OCI-LY7 (cell line): ENCODE results near the gene LSMEM2. TPM values are rescaled to one million over a fixed set of nuclear protein-coding genes. Genes with fewer than 3 reads are reported as not detected.
A peak's percentile ranks its signal among the peaks of the same experiment; 100 is the strongest.

ENCODE experiments used
- BruUV-seq: library from RNA; stranded (reverse); fragments of 400-500 nt; replicated peaks from 2 replicates; lab custom pipeline; 2021; lab: Mats Ljungman, UMichigan
- CTCF ChIA-PET: fragments of 300-600 bp; sonication (Branson Sonifier 250); formaldehyde crosslinking; loops from one replicate; lab custom pipeline; 2022; ENCODE audit warnings: antibody characterized with exemption; ENCODE audit not compliant: unreplicated experiment; lab: Charles Lee
- POLR2A ChIA-PET: fragments of 300-600 bp; sonication (Branson Sonifier 250); formaldehyde crosslinking; loops from one replicate; lab custom pipeline; 2022; ENCODE audit warnings: antibody characterized with exemption; lab: Charles Lee
- DNase-seq: peaks from one replicate; pipeline ENCODE4 v3.0.0-alpha.2; 2015; ENCODE audit warnings: low spot score
- H2AFZ ChIP-seq: fragments of 200-600 bp; sonication (generic), shearing (Covaris generic); 2 replicates; pipeline ENCODE4 v1.6.1; 2014; ENCODE audit warnings: mild to moderate bottlenecking, antibody characterized with exemption, low read length, moderate library complexity
- H3K27ac ChIP-seq: fragments of 200-600 bp; sonication (generic); 2 replicates; pipeline ENCODE4 v1.5.1; 2014; ENCODE audit warnings: mixed run types, low read depth, mild to moderate bottlenecking, moderate library complexity, low read length, inconsistent platforms; ENCODE audit not compliant: poor library complexity, severe bottlenecking
- H3K36me3 ChIP-seq: fragments of 200-600 bp; sonication (generic); 2 replicates; pipeline ENCODE4 v1.6.1; 2014; ENCODE audit warnings: mild to moderate bottlenecking, antibody characterized with exemption, low read length, moderate library complexity, mixed read lengths; ENCODE audit not compliant: insufficient read depth
- H3K4me1 ChIP-seq: fragments of 200-600 bp; sonication (generic); 2 replicates; pipeline ENCODE4 v1.5.1; 2014; ENCODE audit warnings: mild to moderate bottlenecking, low read length; ENCODE audit not compliant: insufficient read depth, poor library complexity, severe bottlenecking
- H3K4me2 ChIP-seq: fragments of 200-600 bp; sonication (generic); 2 replicates; pipeline ENCODE4 v1.6.1; 2014; ENCODE audit warnings: mild to moderate bottlenecking, low read length
- H3K4me3 ChIP-seq: fragments of 200-600 bp; sonication (generic); 2 replicates; pipeline ENCODE4 v1.5.1; 2014; ENCODE audit warnings: mild to moderate bottlenecking, low read depth, low read length; ENCODE audit not compliant: poor library complexity, severe bottlenecking
- H3K79me2 ChIP-seq: fragments of 200-600 bp; sonication (generic); 2 replicates; pipeline ENCODE4 v1.6.1; 2016; ENCODE audit warnings: low read depth, mild to moderate bottlenecking, low read length, moderate library complexity, mixed read lengths; ENCODE audit not compliant: insufficient read depth
- H3K9me2 ChIP-seq: fragments of 200-600 bp; sonication (generic); 2 replicates; pipeline ENCODE4 v1.6.1; 2016; ENCODE audit warnings: mild to moderate bottlenecking, low read length, mixed read lengths; ENCODE audit not compliant: insufficient read depth
- H3K9me3 ChIP-seq: fragments of 200-600 bp; sonication (generic); 2 replicates; pipeline ENCODE4 v1.6.1; 2014; ENCODE audit warnings: mild to moderate bottlenecking, mixed run types, low read length, mixed read lengths
- H4K20me1 ChIP-seq: fragments of 200-600 bp; sonication (generic); 2 replicates; pipeline ENCODE4 v1.6.1; 2014; ENCODE audit warnings: mild to moderate bottlenecking, antibody characterized with exemption, low read length, moderate library complexity, mixed read lengths; ENCODE audit not compliant: insufficient read depth
- CTCF ChIP-seq: fragments of 200-600 bp; sonication (generic); conservative IDR thresholded peaks from 2 replicates; pipeline ENCODE4 v1.5.1; 2014; ENCODE audit warnings: mild to moderate bottlenecking, antibody characterized with exemption, low read length, moderate library complexity, mixed read lengths
- EZH2phosphoT487 ChIP-seq: fragments of 200-600 bp; sonication (generic); IDR thresholded peaks from 2 replicates; pipeline ENCODE4 v1.6.1; 2018; ENCODE audit warnings: low read depth, borderline replicate concordance, mild to moderate bottlenecking, mixed run types, antibody characterized with exemption, low read length, moderate library complexity, mixed read lengths
- intact Hi-C: fragments of 100-400 bp; cut with micrococcal nuclease; formaldehyde crosslinking; loops from one replicate; pipeline ENCODE4 v1.10.0; 2022; ENCODE audit not compliant: unreplicated experiment
- total RNA-seq, 2 experiments: library from RNA; depleted of rRNA in 1 of 2; stranded (reverse); fragments of >200 nt in 1 of 2; shearing (Covaris generic) in 1 of 2; gene quantifications; 2 replicates each; pipeline ENCODE4 v1.2.3, GENCODE V29; 2014 to 2022

Gene LSMEM2
- total RNA-seq, 2 experiments from 2014 or later = not detected

- Histone ChIP-seq H3K27ac (no peak overlapping the region), H3K36me3 (peaks cover 39% of the 10 kb centered on the region; the same call in 1 of the 2 replicates), H3K4me1 (peaks cover 66% of the 10 kb centered on the region), H3K4me3 (no peak overlapping the region), H3K4me2 (peak overlapping the region; percentile 87; the same call in 1 of the 2 replicates), H3K79me2 (peaks cover 71% of the 10 kb centered on the region), H2AFZ (no peak overlapping the region), H3K9me3 (no peaks in the 10 kb centered on the region), H4K20me1 (peaks cover 10% of the 10 kb centered on the region; the same call in 1 of the 2 replicates), H3K9me2 (no peaks in the 10 kb centered on the region)
- BruUV-seq = no TSS peak
- CTCF ChIA-PET = no interaction called here
- POLR2A ChIA-PET = interaction anchor here (1.1 kb wide), 1 partner anchor 152 kb away, joined by 4 read pairs; no protein-coding TSS in a partner anchor
- TF ChIP-seq EZH2phosphoT487 = no peak
- no peak for TF ChIP-seq CTCF
- intact Hi-C loops = loop anchor here (5.0 kb wide), 2 partner anchors 98 to 328 kb away; partner anchors contain the start of genes C3orf18 and HEMK1
- DNase-seq = no peak
Observed at GRCh38 chr3:50239649-50240048, 39.2 kb upstream of the LSMEM2 start.

GRCh38 chr3:50241163-50241562 is 37.7 kb upstream of the LSMEM2 start:
- H3K9me2 ChIP-seq = no peaks in the 10 kb centered on the region
- no TSS peak for BruUV-seq
- peaks cover 39% of the 10 kb centered on the region; the same call in 1 of the 2 replicates for H3K36me3 ChIP-seq
- peaks cover 71% of the 10 kb centered on the region for H3K79me2 ChIP-seq
- no peak for DNase-seq
- no peaks in the 10 kb centered on the region for H3K9me3 ChIP-seq
- peaks cover 68% of the 10 kb centered on the region for H3K4me1 ChIP-seq
- H3K4me3 ChIP-seq = no peak overlapping the region
- H2AFZ ChIP-seq = no peak overlapping the region
- H3K4me2 ChIP-seq = peak overlapping the region; percentile 62
- no peak overlapping the region for H3K27ac ChIP-seq
- CTCF ChIA-PET = interaction anchor here (0.6 to 1.5 kb wide), 3 partner anchors 12 to 44 kb away, joined by 3 to 5 read pairs (median 5); no protein-coding TSS in a partner anchor
- TF ChIP-seq EZH2phosphoT487 = no peak
- TF ChIP-seq CTCF = no peak
- peaks cover 10% of the 10 kb centered on the region; the same call in 1 of the 2 replicates for H4K20me1 ChIP-seq
- POLR2A ChIA-PET = interaction anchor here (0.6 to 1.0 kb wide), 2 partner anchors 31 to 46 kb away, joined by 3 to 12 read pairs; no protein-coding TSS in a partner anchor
- intact Hi-C loops = no loop called here
